K562 (cell line): ENCODE results near the gene ENTPD8. TPM values are rescaled to one million over a fixed set of nuclear protein-coding genes. Genes with fewer than 3 reads are reported as not detected.

Source experiments
- ATAC-seq: fragments of 200-7000 bp; cut with Tn5 transposase; 3 replicates; pipeline ENCODE4 v1.9.1; 2020; ENCODE audit warnings: moderate library complexity
- BruUV-seq: library from RNA; stranded (reverse); fragments of 400-500 nt; replicated peaks from 2 replicates; lab custom pipeline; 2021; lab: Mats Ljungman, UMichigan
- CTCF ChIA-PET: fragments of 300-600 bp; formaldehyde crosslinking; extraction: SDS; loops from one replicate; lab custom pipeline; 2021; ENCODE audit warnings: low intra/inter-chr PET ratio; lab: Yijun Ruan, JAX
- POLR2A ChIA-PET: fragments of 300-600, 350-650 bp; sonication (Branson Sonifier 250); formaldehyde crosslinking; extraction: SDS; loops from one replicate; lab custom pipeline; 2021; ENCODE audit warnings: antibody characterized with exemption, inconsistent platforms; lab: Yijun Ruan, JAX
- DNase-seq, 4 experiments: peaks; one replicate each; pipeline versions ENCODE4 v3.0.0 to v3.0.0-alpha.2; 2011 to 2018; ENCODE audit warnings: low spot score in 3 of 4, mixed read lengths in 3 of 4; ENCODE audit errors: extremely low read depth in 1 of 4
- FAIRE-seq: peaks from 2 replicates; lab custom pipeline; 2011; peaks lifted over from hg19 to GRCh38; lab: Jason Lieb, UNC
- H2AFZ ChIP-seq: 2 replicates; pipeline ENCODE4 v1.6.0; 2011; ENCODE audit warnings: low read depth, low read length, control low read depth, inconsistent platforms
- H3K27ac ChIP-seq: fragments of 200-600 bp; 3 replicates; pipeline ENCODE4 v1.8.0; 2011; ENCODE audit warnings: low read depth, mild to moderate bottlenecking, control low read depth, inconsistent platforms, low read length, moderate library complexity, mixed read lengths; ENCODE audit errors: extremely low read depth
- H3K27me3 ChIP-seq, 2 experiments: fragments of 300-600 bp in 1 of 2; 2 replicates in 1 of 2; 3 replicates in 1 of 2; pipeline versions ENCODE4 v1.6.0 to v1.8.0; 2011; ENCODE audit warnings: inconsistent platforms in 2 of 2, low read length in 2 of 2, mild to moderate bottlenecking in 1 of 2, mixed read lengths in 1 of 2, moderate library complexity in 1 of 2; ENCODE audit not compliant: control insufficient read depth in 2 of 2, insufficient read depth in 2 of 2
- H3K36me3 ChIP-seq: fragments of 300-600 bp; 3 replicates; pipeline ENCODE4 v1.8.0; 2011; ENCODE audit warnings: mild to moderate bottlenecking, low read length, inconsistent platforms; ENCODE audit not compliant: control insufficient read depth, insufficient read depth
- H3K4me1 ChIP-seq, 2 experiments: fragments of 200-600 bp in 1 of 2; replicated peaks in 1 of 2; 2 replicates in 1 of 2; 3 replicates in 1 of 2; pipeline versions ENCODE4 v1.5.1 to v1.8.0; 2011; ENCODE audit warnings: inconsistent platforms in 2 of 2, low read length in 2 of 2, mild to moderate bottlenecking in 1 of 2, mixed read lengths in 1 of 2, moderate library complexity in 1 of 2; ENCODE audit not compliant: control insufficient read depth in 2 of 2, insufficient read depth in 2 of 2
- H3K4me2 ChIP-seq: 2 replicates; pipeline ENCODE4 v1.6.1; 2011; ENCODE audit warnings: low read length, control low read depth, inconsistent platforms, mixed read lengths; ENCODE audit not compliant: insufficient read depth
- H3K4me3 ChIP-seq: fragments of 200-600 bp; sonication (generic), shearing (Covaris generic); 2 replicates; pipeline ENCODE4 v1.5.1; 2016; ENCODE audit warnings: control low read depth, inconsistent platforms
- H3K79me2 ChIP-seq: fragments of 200-600 bp; 3 replicates; pipeline ENCODE4 v1.8.0; 2011; ENCODE audit warnings: low read length, inconsistent platforms; ENCODE audit not compliant: control insufficient read depth, insufficient read depth
- H3K9ac ChIP-seq, 2 experiments: 2 replicates each; pipeline versions ENCODE4 v1.6.0 to v1.6.1; 2011; ENCODE audit warnings: low read depth in 2 of 2, low read length in 2 of 2, control low read depth in 1 of 2, inconsistent platforms in 1 of 2, mild to moderate bottlenecking in 1 of 2, mixed read lengths in 1 of 2; ENCODE audit not compliant: insufficient read depth in 1 of 2
- H3K9me1 ChIP-seq: one replicate; pipeline ENCODE4 v1.6.0; 2011; ENCODE audit warnings: inconsistent platforms, mild to moderate bottlenecking, low read length, moderate library complexity; ENCODE audit not compliant: control insufficient read depth, insufficient read depth
- H3K9me3 ChIP-seq: replicated peaks from 2 replicates; pipeline ENCODE4 v1.5.1; 2011; ENCODE audit warnings: low read depth, low read length, inconsistent platforms; ENCODE audit not compliant: control insufficient read depth, insufficient read depth
- H4K20me1 ChIP-seq: replicated peaks from 2 replicates; pipeline ENCODE4 v1.6.1; 2011; ENCODE audit warnings: low read length, inconsistent platforms, mixed read lengths; ENCODE audit not compliant: control insufficient read depth, insufficient read depth
- HNRNPL ChIP-seq: fragments of 200-400 bp; formaldehyde crosslinking; IDR thresholded peaks from 2 replicates; pipeline ENCODE4 v1.6.1; 2017; ENCODE audit warnings: low read depth, mild to moderate bottlenecking, low read length
- SRSF3 ChIP-seq: fragments of 200-400 bp; formaldehyde crosslinking; IDR thresholded peaks from 2 replicates; pipeline ENCODE4 v1.6.1; 2016; ENCODE audit warnings: mild to moderate bottlenecking, low read length, moderate library complexity; ENCODE audit not compliant: insufficient read depth
- ZBTB33 ChIP-seq: sonication (generic); formaldehyde crosslinking; IDR thresholded peaks from 2 replicates; pipeline ENCODE4 v1.8.1; 2023; ENCODE audit warnings: mild to moderate bottlenecking, missing genetic modification reagents
- ZNF165 ChIP-seq: fragments of 250-450 bp; sonication (Bioruptor Pico); IDR thresholded peaks from 2 replicates; pipeline ENCODE4 v1.4.0; 2020; ENCODE audit warnings: borderline replicate concordance
- ZNF253 ChIP-seq: fragments of 250-450 bp; sonication (Bioruptor Pico); conservative IDR thresholded peaks from 2 replicates; pipeline ENCODE4 v1.6.1; 2021; ENCODE audit warnings: mild to moderate bottlenecking
- WGBS: fragments of 100-300 bp; shearing (Covaris generic); methylation state at CpG from one replicate; pipeline ENCODE4 v1.1.6; 2016; ENCODE audit warnings: low coverage, mixed read lengths; ENCODE audit not compliant: insufficient coverage; ENCODE audit errors: missing lambda C conversion rate; 5-methylcytosine and 5-hydroxymethylcytosine counted together
- in situ Hi-C: fragments of 300-500 bp; cut with MboI; formaldehyde crosslinking; loops from 4 replicates; pipeline ENCODE4 v1.15.0; 2018; ENCODE audit warnings: inconsistent platforms, mixed read lengths
- intact Hi-C: fragments of 100-400 bp; cut with micrococcal nuclease; formaldehyde crosslinking; loops from 2 replicates; pipeline ENCODE4 v1.14.2; 2022
- polyA plus RNA-seq, 8 experiments: library from polyadenylated mRNA; depleted of rRNA in 4 of 8; stranded (reverse) in 5 of 8; unstranded in 3 of 8; fragments of >200 nt; fragmentation: Nextera tagmentation in 2 of 8; fragmentation: Illumina TruSeq in 1 of 8; extraction: Ambion mirVana in 2 of 8; extraction: Trizol in 1 of 8; gene quantifications; 2 replicates each; pipeline versions ENCODE4 v1.2.1 to v1.2.3, GENCODE V29; 2011 to 2014; ENCODE audit warnings: inconsistent platforms in 1 of 8, missing spikeins in 1 of 8
- total RNA-seq, 7 experiments: library from RNA; depleted of rRNA in 6 of 7; stranded (reverse); fragments of >200 nt in 6 of 7; fragmentation: Illumina TruSeq in 2 of 7; extraction: Trizol in 2 of 7; gene quantifications; 2 replicates each; pipeline versions ENCODE4 v1.2.1 to v1.2.3, GENCODE V29; 2011 to 2021; ENCODE audit warnings: low replicate concordance in 1 of 7
- TF ChIP-seq, protein P1 (sequence below), 2 experiments: IDR thresholded peaks; 2 replicates each; pipeline ENCODE4 v1.6.1; 2011; ENCODE audit warnings: borderline replicate concordance in 1 of 2, control low read depth in 1 of 2, low read depth in 1 of 2, low read length in 1 of 2, mild to moderate bottlenecking in 1 of 2, mixed read lengths in 1 of 2, moderate library complexity in 1 of 2; ENCODE audit not compliant: insufficient read depth in 1 of 2, insufficient read length in 1 of 2, poor library complexity in 1 of 2, severe bottlenecking in 1 of 2; ENCODE audit errors: extremely low read depth in 1 of 2

ENTPD8 gene
- total and polyA plus RNA-seq, 9 of the 15 experiments (the other 6 are each of a cell fraction or from before 2014, with no cell fraction given): 0.06 to 0.27 (median 0.19) TPM; not detected in 5

- peak overlapping the region in 1 of 2 experiments; percentile 73; a peak in 1 of 4 replicates for H3K9ac ChIP-seq
These were observed 43.6 kb upstream of the ENTPD8 start for GRCh38 chr9:137484551-137485315.

More at GRCh38 chr9:137484551-137485315, 43.6 kb upstream of the ENTPD8 start:
- Histone ChIP-seq H3K27me3 (no peaks in the 10 kb centered on the region), H3K27ac (no peak overlapping the region), H3K36me3 (no peaks in the 10 kb centered on the region), H3K79me2 (no peaks in the 10 kb centered on the region), H2AFZ (no peak overlapping the region), H3K4me2 (no peak overlapping the region), H4K20me1 (no peaks in the 10 kb centered on the region), H3K4me3 (no peak overlapping the region), H3K4me1 (peaks cover 17 to 79% of the 10 kb centered on the region in 2 experiments), H3K9me1 (no peaks in the 10 kb centered on the region), H3K9me3 (no peaks in the 10 kb centered on the region)
- WGBS: 88% methylated on average over 19 of the region's 27 CpGs
- in situ Hi-C loops (no loop called here), intact Hi-C loops (no loop called here)
- ATAC-seq (no peak), FAIRE-seq (no peak), DNase-seq (no peak)
- ChIA-PET CTCF (no interaction called here), POLR2A (no interaction called here)
- BruUV-seq: no TSS peak
- TF ChIP-seq ZBTB33 (peak; percentile 64; the same call in 1 of the 2 replicates), ZNF165 (CRISPR knock-in tag) (no peak), SRSF3 (no peak), HNRNPL (no peak), ZNF253 (CRISPR knock-in tag) (no peak)
- TF ChIP-seq, protein P1, sequence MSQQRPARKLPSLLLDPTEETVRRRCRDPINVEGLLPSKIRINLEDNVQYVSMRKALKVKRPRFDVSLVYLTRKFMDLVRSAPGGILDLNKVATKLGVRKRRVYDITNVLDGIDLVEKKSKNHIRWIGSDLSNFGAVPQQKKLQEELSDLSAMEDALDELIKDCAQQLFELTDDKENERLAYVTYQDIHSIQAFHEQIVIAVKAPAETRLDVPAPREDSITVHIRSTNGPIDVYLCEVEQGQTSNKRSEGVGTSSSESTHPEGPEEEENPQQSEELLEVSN (IDR thresholded peaks at IDR 0.05; ENCODE audit: borderline replicate concordance in 1 of 2, extremely low read depth in 1 of 2, insufficient read depth in 1 of 2, insufficient read length in 1 of 2, low read depth in 1 of 2, low read length in 1 of 2, poor library complexity in 1 of 2, severe bottlenecking in 1 of 2): peak in 1 of 2 experiments; percentile 9
